Measurements from ENCODE around the gene POGLUT2. TPM values are rescaled to one million over a fixed set of nuclear protein-coding genes. Genes with fewer than 3 reads are reported as not detected.

The POGLUT2 gene
- total and polyA plus RNA-seq, 5 donors from 2014 or later: 0.20 to 1.2 (median 0.96) TPM

GRCh38 chr13:102772042-102772425, 26.7 kb downstream of the POGLUT2 start:
- no peak for ATAC-seq (ENCODE audit: low read depth in 2 of 2)
- no peaks in the 10 kb centered on the region for H3K27me3 Mint-ChIP-seq
- no peaks in the 10 kb centered on the region for H3K36me3 ChIP-seq (ENCODE audit: control insufficient read depth, insufficient read depth, low read length)
- no peak overlapping the region for H3K27ac ChIP-seq (ENCODE audit: insufficient read depth, low read length, poor library complexity, severe bottlenecking)
- no peaks in the 10 kb centered on the region for H3K36me3 Mint-ChIP-seq
- no peak overlapping the region for H3K4me3 ChIP-seq (ENCODE audit: low read depth, low read length)
- peaks cover 12 to 43% (median 26%) of the 10 kb centered on the region in 4 donors for H3K4me1 Mint-ChIP-seq
- peaks cover 11% of the 10 kb centered on the region for H3K4me1 ChIP-seq (ENCODE audit: control insufficient read depth, insufficient read depth, low read length, poor library complexity, severe bottlenecking)
- H3K9me3 Mint-ChIP-seq: no peaks in the 10 kb centered on the region
- DNase-seq: no peak
- no peaks in the 10 kb centered on the region for H3K9me3 ChIP-seq (ENCODE audit: control insufficient read depth in 2 of 2, low read length in 2 of 2)
- peak overlapping the region; percentile 85 to 98 (median 92) for H3K4me3 Mint-ChIP-seq
- no peaks in the 10 kb centered on the region for H3K27me3 ChIP-seq (ENCODE audit: control insufficient read depth, insufficient read depth, low read length)
- H3K27ac Mint-ChIP-seq: peak overlapping the region in 1 of 3 donors; percentile 91

- no peak overlapping the region for H3K4me3 ChIP-seq (ENCODE audit: low read depth, low read length)
These were observed 27.3 kb downstream of the POGLUT2 start for GRCh38 chr13:102771298-102772041.

GRCh38 chr13:102770435-102770834, 28.3 kb downstream of the POGLUT2 start:
- Histone ChIP-seq H3K4me3 (ENCODE audit: low read depth, low read length) (no peak overlapping the region), H3K4me1 (ENCODE audit: control insufficient read depth, insufficient read depth, low read length, poor library complexity, severe bottlenecking) (peaks cover 11% of the 10 kb centered on the region), H3K27me3 (ENCODE audit: control insufficient read depth, insufficient read depth, low read length) (no peaks in the 10 kb centered on the region), H3K36me3 (ENCODE audit: control insufficient read depth, insufficient read depth, low read length) (no peaks in the 10 kb centered on the region), H3K9me3 (ENCODE audit: control insufficient read depth in 2 of 2, low read length in 2 of 2) (no peaks in the 10 kb centered on the region), H3K27ac (ENCODE audit: insufficient read depth, low read length, poor library complexity, severe bottlenecking) (no peak overlapping the region)
- Mint-ChIP-seq H3K27ac (no peak overlapping the region), H3K27me3 (no peaks in the 10 kb centered on the region), H3K4me1 (peaks cover 12 to 43% (median 26%) of the 10 kb centered on the region in 4 donors), H3K4me3 (no peak overlapping the region), H3K36me3 (peaks cover 7% of the 10 kb centered on the region), H3K9me3 (no peaks in the 10 kb centered on the region)
- ATAC-seq (ENCODE audit: low read depth in 2 of 2): no peak
- no peak for DNase-seq

More at GRCh38 chr13:102771298-102772041, 27.3 kb downstream of the POGLUT2 start:
- peaks cover 5% of the 10 kb centered on the region for H3K36me3 Mint-ChIP-seq
- peaks cover 12 to 43% (median 26%) of the 10 kb centered on the region in 4 donors for H3K4me1 Mint-ChIP-seq
- no peak for ATAC-seq (ENCODE audit: low read depth in 2 of 2)
- Histone ChIP-seq H3K27me3 (ENCODE audit: control insufficient read depth, insufficient read depth, low read length) (no peaks in the 10 kb centered on the region), H3K27ac (ENCODE audit: insufficient read depth, low read length, poor library complexity, severe bottlenecking) (no peak overlapping the region), H3K9me3 (ENCODE audit: control insufficient read depth in 2 of 2, low read length in 2 of 2) (no peaks in the 10 kb centered on the region), H3K4me1 (ENCODE audit: control insufficient read depth, insufficient read depth, low read length, poor library complexity, severe bottlenecking) (peaks cover 11% of the 10 kb centered on the region), H3K36me3 (ENCODE audit: control insufficient read depth, insufficient read depth, low read length) (no peaks in the 10 kb centered on the region)
- no peaks in the 10 kb centered on the region for H3K27me3 Mint-ChIP-seq
- no peak for DNase-seq
- no peaks in the 10 kb centered on the region for H3K9me3 Mint-ChIP-seq
- peak overlapping the region in 2 of 3 donors; percentile 7 to 61 for H3K27ac Mint-ChIP-seq
- H3K4me3 Mint-ChIP-seq: peak overlapping the region; percentile 85 to 98 (median 92)

- no peak overlapping the region for H3K27ac ChIP-seq (ENCODE audit: insufficient read depth, low read length, poor library complexity, severe bottlenecking)
- Mint-ChIP-seq H3K9me3 (no peaks in the 10 kb centered on the region), H3K4me1 (peaks cover 12 to 38% (median 25%) of the 10 kb centered on the region in 4 donors), H3K4me3 (peak overlapping the region in 1 of 4 donors; percentile 4), H3K27me3 (no peaks in the 10 kb centered on the region), H3K27ac (no peak overlapping the region), H3K36me3 (peaks cover 9% of the 10 kb centered on the region)
- peaks cover 11% of the 10 kb centered on the region for H3K4me1 ChIP-seq (ENCODE audit: control insufficient read depth, insufficient read depth, low read length, poor library complexity, severe bottlenecking)
- no peak overlapping the region for H3K4me3 ChIP-seq (ENCODE audit: low read depth, low read length)
- H3K9me3 ChIP-seq (ENCODE audit: control insufficient read depth in 2 of 2, low read length in 2 of 2): no peaks in the 10 kb centered on the region
- no peaks in the 10 kb centered on the region for H3K27me3 ChIP-seq (ENCODE audit: control insufficient read depth, insufficient read depth, low read length)
- H3K36me3 ChIP-seq (ENCODE audit: control insufficient read depth, insufficient read depth, low read length): no peaks in the 10 kb centered on the region
- DNase-seq: peak in 1 of 3 donors; percentile 4
- ATAC-seq (ENCODE audit: low read depth in 2 of 2): no peak
These were observed 29.1 kb downstream of the POGLUT2 start for GRCh38 chr13:102769679-102770078.

GRCh38 chr13:102768909-102769308, 29.9 kb downstream of the POGLUT2 start:
- Histone ChIP-seq H3K9me3 (ENCODE audit: control insufficient read depth in 2 of 2, low read length in 2 of 2) (no peaks in the 10 kb centered on the region), H3K27ac (ENCODE audit: insufficient read depth, low read length, poor library complexity, severe bottlenecking) (no peak overlapping the region), H3K4me1 (ENCODE audit: control insufficient read depth, insufficient read depth, low read length, poor library complexity, severe bottlenecking) (peaks cover 11% of the 10 kb centered on the region), H3K4me3 (ENCODE audit: low read depth, low read length) (no peak overlapping the region), H3K27me3 (ENCODE audit: control insufficient read depth, insufficient read depth, low read length) (no peaks in the 10 kb centered on the region), H3K36me3 (ENCODE audit: control insufficient read depth, insufficient read depth, low read length) (no peaks in the 10 kb centered on the region)
- DNase-seq (no peak), ATAC-seq (ENCODE audit: low read depth in 2 of 2) (no peak)
- H3K9me3 Mint-ChIP-seq: no peaks in the 10 kb centered on the region
- H3K36me3 Mint-ChIP-seq: peaks cover 14% of the 10 kb centered on the region
- no peak overlapping the region for H3K27ac Mint-ChIP-seq
- no peaks in the 10 kb centered on the region for H3K27me3 Mint-ChIP-seq
- peaks cover 10 to 31% (median 20%) of the 10 kb centered on the region in 4 donors for H3K4me1 Mint-ChIP-seq
- H3K4me3 Mint-ChIP-seq: no peak overlapping the region

GRCh38 chr13:102763741-102764140, 35.0 kb downstream of the POGLUT2 start:
- Mint-ChIP-seq H3K27ac (no peak overlapping the region), H3K36me3 (peaks cover 14% of the 10 kb centered on the region), H3K4me1 (no peaks in the 10 kb centered on the region), H3K4me3 (no peak overlapping the region), H3K27me3 (no peaks in the 10 kb centered on the region), H3K9me3 (no peaks in the 10 kb centered on the region)
- Histone ChIP-seq H3K9me3 (ENCODE audit: control insufficient read depth in 2 of 2, low read length in 2 of 2) (no peaks in the 10 kb centered on the region), H3K27ac (ENCODE audit: insufficient read depth, low read length, poor library complexity, severe bottlenecking) (no peak overlapping the region), H3K4me3 (ENCODE audit: low read depth, low read length) (no peak overlapping the region), H3K4me1 (ENCODE audit: control insufficient read depth, insufficient read depth, low read length, poor library complexity, severe bottlenecking) (no peaks in the 10 kb centered on the region), H3K27me3 (ENCODE audit: control insufficient read depth, insufficient read depth, low read length) (no peaks in the 10 kb centered on the region), H3K36me3 (ENCODE audit: control insufficient read depth, insufficient read depth, low read length) (no peaks in the 10 kb centered on the region)
- ATAC-seq (ENCODE audit: low read depth in 2 of 2) (no peak), DNase-seq (no peak)

- no peaks in the 10 kb centered on the region for H3K9me3 ChIP-seq (ENCODE audit: control insufficient read depth in 2 of 2, low read length in 2 of 2)
These were observed 37.7 kb downstream of the POGLUT2 start for GRCh38 chr13:102761071-102761470.

GRCh38 chr13:102758842-102759241, 39.9 kb downstream of the POGLUT2 start:
- H3K4me1 ChIP-seq (ENCODE audit: control insufficient read depth, insufficient read depth, low read length, poor library complexity, severe bottlenecking): no peaks in the 10 kb centered on the region
- no peaks in the 10 kb centered on the region for H3K9me3 ChIP-seq (ENCODE audit: control insufficient read depth in 2 of 2, low read length in 2 of 2)
- Mint-ChIP-seq H3K27ac (no peak overlapping the region), H3K4me1 (no peaks in the 10 kb centered on the region), H3K27me3 (peaks cover 4% of the 10 kb centered on the region), H3K36me3 (no peaks in the 10 kb centered on the region), H3K9me3 (peaks cover 0 to 2% (median 0%) of the 10 kb centered on the region in 7 donors), H3K4me3 (no peak overlapping the region)
- no peaks in the 10 kb centered on the region for H3K27me3 ChIP-seq (ENCODE audit: control insufficient read depth, insufficient read depth, low read length)
- H3K27ac ChIP-seq (ENCODE audit: insufficient read depth, low read length, poor library complexity, severe bottlenecking): no peak overlapping the region
- no peaks in the 10 kb centered on the region for H3K36me3 ChIP-seq (ENCODE audit: control insufficient read depth, insufficient read depth, low read length)
- no peak for DNase-seq
- ATAC-seq (ENCODE audit: low read depth in 2 of 2): no peak
- H3K4me3 ChIP-seq (ENCODE audit: low read depth, low read length): no peak overlapping the region

More at GRCh38 chr13:102761071-102761470, 37.7 kb downstream of the POGLUT2 start:
- ATAC-seq (ENCODE audit: low read depth in 2 of 2): no peak
- H3K4me1 ChIP-seq (ENCODE audit: control insufficient read depth, insufficient read depth, low read length, poor library complexity, severe bottlenecking): no peaks in the 10 kb centered on the region
- Mint-ChIP-seq H3K27me3 (no peaks in the 10 kb centered on the region), H3K27ac (no peak overlapping the region), H3K4me1 (no peaks in the 10 kb centered on the region), H3K9me3 (peaks cover 0 to 2% (median 0%) of the 10 kb centered on the region in 7 donors), H3K36me3 (peaks cover 7% of the 10 kb centered on the region), H3K4me3 (no peak overlapping the region)
- no peak for DNase-seq
- H3K27me3 ChIP-seq (ENCODE audit: control insufficient read depth, insufficient read depth, low read length): no peaks in the 10 kb centered on the region
- no peak overlapping the region for H3K27ac ChIP-seq (ENCODE audit: insufficient read depth, low read length, poor library complexity, severe bottlenecking)
- no peak overlapping the region for H3K4me3 ChIP-seq (ENCODE audit: low read depth, low read length)
- H3K36me3 ChIP-seq (ENCODE audit: control insufficient read depth, insufficient read depth, low read length): no peaks in the 10 kb centered on the region
